ENCODE results near the gene EFNA1.

- TF ChIP-seq CTCF (IDR thresholded peaks at IDR 0.05; ENCODE audit: low read depth, low read length) (no peak), MYC (IDR thresholded peaks at IDR 0.05; ENCODE audit: low read depth, low read length) (no peak), POLR2A (IDR thresholded peaks at IDR 0.05; ENCODE audit: extremely low read depth, insufficient read length) (no peak)
These were observed 41.9 kb downstream of the EFNA1 start for GRCh38 chr1:155169541-155169940.
